GM12801 (cell line): ENCODE measurements around the gene SLC9A7.

Source experiments
- CTCF ChIP-seq: IDR thresholded peaks from one replicate; pipeline ENCODE4 v1.5.1; 2011; ENCODE audit warnings: control low read depth; ENCODE audit not compliant: insufficient read length; ENCODE audit errors: extremely low read depth

The SLC9A7 gene

GRCh38 chrX:46643636-46644035 is 115.3 kb downstream of the SLC9A7 start:
- no peak for TF ChIP-seq CTCF

GRCh38 chrX:46642145-46642544 is 116.8 kb downstream of the SLC9A7 start:
- TF ChIP-seq CTCF = no peak

- no peak for TF ChIP-seq CTCF
These were observed 121.0 kb downstream of the SLC9A7 start for GRCh38 chrX:46637938-46638337.

- TF ChIP-seq CTCF = no peak
These were observed 122.7 kb downstream of the SLC9A7 start for GRCh38 chrX:46636223-46636622.

GRCh38 chrX:46635186-46635585 is 123.7 kb downstream of the SLC9A7 start:
- TF ChIP-seq CTCF = no peak

GRCh38 chrX:46634577-46634976 is 124.3 kb downstream of the SLC9A7 start:
- no peak for TF ChIP-seq CTCF

GRCh38 chrX:46630141-46630540 is 128.8 kb downstream of the SLC9A7 start:
- no peak for TF ChIP-seq CTCF
